MM.1S (cell line): ENCODE results near the gene STAT1.
"Not testable (repeated sequence)": the region's sequence is repeated elsewhere in the genome, so short reads cannot be mapped to it uniquely, and the experiment has no call there.

ENCODE experiments used
- DNase-seq: peaks from one replicate; pipeline ENCODE4 v3.0.0-alpha.2; 2015
- H2AFZ ChIP-seq: fragments of 300-600 bp; sonication (generic); 2 replicates; pipeline ENCODE4 v1.6.0; 2016; ENCODE audit warnings: antibody characterized with exemption, low read length
- H3F3A ChIP-seq: fragments of 300-600 bp; sonication (generic); 2 replicates; pipeline ENCODE4 v1.6.1; 2016; ENCODE audit warnings: mild to moderate bottlenecking, antibody characterized with exemption, low read length, moderate library complexity, mixed read lengths; ENCODE audit not compliant: insufficient read depth
- H3K27ac ChIP-seq: fragments of 300-600 bp; sonication (generic); 2 replicates; pipeline ENCODE4 v1.5.1; 2016; ENCODE audit warnings: mild to moderate bottlenecking, low read length
- H3K27me3 ChIP-seq: fragments of 300-600 bp; sonication (generic); replicated peaks from 2 replicates; pipeline ENCODE4 v1.6.0; 2016; ENCODE audit warnings: low read length; ENCODE audit not compliant: insufficient read depth
- H3K36me3 ChIP-seq: fragments of 300-600 bp; sonication (generic); replicated peaks from 2 replicates; pipeline ENCODE4 v1.6.1; 2016; ENCODE audit warnings: mild to moderate bottlenecking, low read length, mixed read lengths; ENCODE audit not compliant: insufficient read depth
- H3K4me1 ChIP-seq: fragments of 300-600 bp; sonication (generic); 2 replicates; pipeline ENCODE4 v1.6.1; 2016; ENCODE audit warnings: low read length, mixed read lengths
- H3K4me2 ChIP-seq: fragments of 300-600 bp; sonication (generic); 2 replicates; pipeline ENCODE4 v1.6.0; 2016; ENCODE audit warnings: low read depth, low read length
- H3K4me3 ChIP-seq: fragments of 300-600 bp; sonication (generic); 2 replicates; pipeline ENCODE4 v1.5.1; 2016; ENCODE audit warnings: low read length, mixed read lengths
- H3K79me2 ChIP-seq: fragments of 300-600 bp; sonication (generic); 2 replicates; pipeline ENCODE4 v1.6.1; 2016; ENCODE audit warnings: mixed run types, low read length, mixed read lengths
- H3K9ac ChIP-seq: fragments of 300-600 bp; sonication (generic); 2 replicates; pipeline ENCODE4 v1.6.1; 2016; ENCODE audit warnings: low read length, mixed read lengths
- H3K9me2 ChIP-seq: fragments of 300-600 bp; sonication (generic); replicated peaks from 2 replicates; pipeline ENCODE4 v1.6.1; 2016; ENCODE audit warnings: mild to moderate bottlenecking, low read length, mixed read lengths; ENCODE audit not compliant: insufficient read depth
- H3K9me3 ChIP-seq: fragments of 300-600 bp; sonication (generic); replicated peaks from 2 replicates; pipeline ENCODE4 v1.6.1; 2016; ENCODE audit warnings: mild to moderate bottlenecking, low read length, mixed read lengths; ENCODE audit not compliant: insufficient read depth
- H4K20me1 ChIP-seq: fragments of 300-600 bp; sonication (generic); 2 replicates; pipeline ENCODE4 v1.6.1; 2016; ENCODE audit warnings: mild to moderate bottlenecking, low read length, moderate library complexity, mixed read lengths; ENCODE audit not compliant: insufficient read depth
- CTCF ChIP-seq: fragments of 300-600 bp; sonication (generic); IDR thresholded peaks from 2 replicates; pipeline ENCODE4 v1.5.1; 2016; ENCODE audit warnings: antibody characterized with exemption, low read length, mixed read lengths
- EZH2 ChIP-seq: fragments of 300-600 bp; sonication (generic); optimal IDR thresholded peaks from 2 replicates; pipeline ENCODE3; 2017; ENCODE audit warnings: low read depth, mild to moderate bottlenecking, antibody characterized with exemption, low read length, mixed read lengths
- EZH2phosphoT487 ChIP-seq: fragments of 300-600 bp; sonication (generic); IDR thresholded peaks from 2 replicates; pipeline ENCODE4 v1.6.1; 2018; ENCODE audit warnings: antibody characterized with exemption, low read length

The STAT1 gene

GRCh38 chr2:190996947-190997346 lies 17.0 kb downstream of the STAT1 start:
- Histone ChIP-seq H3K27ac (no peak overlapping the region), H4K20me1 (no peaks in the 10 kb centered on the region), H3K9me2 (no peaks in the 10 kb centered on the region), H2AFZ (no peak overlapping the region), H3K4me2 (no peak overlapping the region), H3K79me2 (no peaks in the 10 kb centered on the region), H3K9me3 (no peaks in the 10 kb centered on the region), H3K9ac (no peak overlapping the region), H3K27me3 (no peaks in the 10 kb centered on the region), H3K36me3 (peaks cover 2% of the 10 kb centered on the region; the same call in 1 of the 2 replicates), H3K4me3 (no peak overlapping the region), H3F3A (no peaks in the 10 kb centered on the region), H3K4me1 (no peaks in the 10 kb centered on the region)
- no peak for DNase-seq
- no peak for TF ChIP-seq EZH2phosphoT487
- TF ChIP-seq EZH2, result no peak
- no peak for TF ChIP-seq CTCF

GRCh38 chr2:190996338-190996946 lies 17.5 kb downstream of the STAT1 start:
- H3K9ac ChIP-seq, result no peak overlapping the region
- H4K20me1 ChIP-seq, result no peaks in the 10 kb centered on the region
- H2AFZ ChIP-seq, result no peak overlapping the region
- H3K4me2 ChIP-seq, result no peak overlapping the region
- H3K9me3 ChIP-seq, result no peaks in the 10 kb centered on the region
- H3K79me2 ChIP-seq, result no peaks in the 10 kb centered on the region
- TF ChIP-seq EZH2phosphoT487, result no peak
- TF ChIP-seq CTCF, result peak; percentile 63
- no peak for TF ChIP-seq EZH2
- no peaks in the 10 kb centered on the region for H3K27me3 ChIP-seq
- DNase-seq, result peak; percentile 54
- H3K9me2 ChIP-seq, result no peaks in the 10 kb centered on the region
- no peaks in the 10 kb centered on the region for H3F3A ChIP-seq
- H3K36me3 ChIP-seq, result 0 out of 2 replicates have a peak, but pooled peaks cover 2% of the 10 kb centered on the region
- H3K4me3 ChIP-seq, result no peak overlapping the region
- no peak overlapping the region for H3K27ac ChIP-seq
- H3K4me1 ChIP-seq, result no peaks in the 10 kb centered on the region

GRCh38 chr2:190995315-190995714 lies 18.7 kb downstream of the STAT1 start:
- H3K9me2 ChIP-seq, H3K4me3 ChIP-seq, H3K4me1 ChIP-seq, H3K4me2 ChIP-seq, H3K79me2 ChIP-seq, H3K9ac ChIP-seq, H3K9me3 ChIP-seq, H3K36me3 ChIP-seq, DNase-seq, H3K27me3 ChIP-seq, H3K27ac ChIP-seq, H4K20me1 ChIP-seq, H3F3A ChIP-seq, H2AFZ ChIP-seq: not testable (repeated sequence)

GRCh38 chr2:190994148-190994547 lies 19.8 kb downstream of the STAT1 start:
- TF ChIP-seq EZH2 (no peak), EZH2phosphoT487 (no peak), CTCF (no peak)

More at GRCh38 chr2:190994148-190994547, 19.8 kb downstream of the STAT1 start:
- Histone ChIP-seq H3K79me2 (no peaks in the 10 kb centered on the region), H3K9me3 (no peaks in the 10 kb centered on the region), H3K4me3 (no peak overlapping the region), H3K4me2 (no peak overlapping the region), H3K27ac (no peak overlapping the region), H2AFZ (no peak overlapping the region), H3K9ac (no peak overlapping the region), H3K36me3 (no peaks in the 10 kb centered on the region), H3K9me2 (no peaks in the 10 kb centered on the region), H4K20me1 (no peaks in the 10 kb centered on the region), H3K27me3 (no peaks in the 10 kb centered on the region), H3F3A (no peaks in the 10 kb centered on the region), H3K4me1 (no peaks in the 10 kb centered on the region)
- DNase-seq, result no peak
